GM12878 (cell line): ENCODE measurements around the gene CHST8. TPM values are rescaled to one million over a fixed set of nuclear protein-coding genes. Genes with fewer than 3 reads are reported as not detected.

ENCODE experiments used
- ATAC-seq: fragments of 200-7000 bp; cut with Tn5 transposase; 3 replicates; pipeline ENCODE4 v1.9.1; 2020; ENCODE audit warnings: mild to moderate bottlenecking, moderate library complexity
- BruUV-seq: library from RNA; stranded (reverse); fragments of 400-500 nt; replicated peaks from 2 replicates; lab custom pipeline; 2021; lab: Mats Ljungman, UMichigan
- CTCF ChIA-PET: fragments of 300-600 bp; sonication (Branson Sonifier 250); formaldehyde crosslinking; extraction: SDS; loops from one replicate; lab custom pipeline; 2021; ENCODE audit warnings: inconsistent platforms; lab: Yijun Ruan, JAX
- POLR2A ChIA-PET: fragments of 350-600 bp; formaldehyde crosslinking; extraction: SDS; loops from one replicate; lab custom pipeline; 2021; ENCODE audit warnings: inconsistent platforms; lab: Charles Lee
- RAD21 ChIA-PET: fragments of 300-600 bp; sonication (Branson Sonifier 250); formaldehyde crosslinking; loops from one replicate; lab custom pipeline; 2023; ENCODE audit warnings: antibody characterized with exemption; ENCODE audit not compliant: unreplicated experiment; lab: Charles Lee
- SMC1A ChIA-PET: fragments of 300-600 bp; sonication (Branson Sonifier 250); formaldehyde crosslinking; loops from one replicate; lab custom pipeline; 2023; ENCODE audit not compliant: unreplicated experiment, uncharacterized antibody; lab: Charles Lee
- DNase-seq: peaks from one replicate; pipeline ENCODE4 v3.0.0-alpha.2; 2011; ENCODE audit warnings: low read depth, low spot score
- FAIRE-seq: peaks from 3 replicates; lab custom pipeline; 2011; peaks lifted over from hg19 to GRCh38; lab: Jason Lieb, UNC
- H2AFZ ChIP-seq: 2 replicates; pipeline ENCODE4 v1.6.0; 2011; ENCODE audit warnings: low read depth, low read length, control low read depth; ENCODE audit not compliant: control insufficient read depth
- H3K27ac ChIP-seq: 2 replicates; pipeline ENCODE4 v1.5.1; 2011; ENCODE audit warnings: control low read depth; ENCODE audit not compliant: control insufficient read depth, insufficient read depth
- H3K27me3 ChIP-seq, 2 experiments: replicated peaks in 1 of 2; 2 replicates each; pipeline versions ENCODE4 v1.6.0 to v1.6.1; 2011; ENCODE audit warnings: low read length in 1 of 2; ENCODE audit not compliant: control insufficient read depth in 2 of 2, insufficient read depth in 2 of 2
- H3K36me3 ChIP-seq, 2 experiments: 2 replicates each; pipeline ENCODE4 v1.5.1; 2011; ENCODE audit warnings: low read length in 1 of 2; ENCODE audit not compliant: control insufficient read depth in 2 of 2, insufficient read depth in 2 of 2
- H3K4me1 ChIP-seq: 2 replicates; pipeline ENCODE4 v1.6.1; 2011; ENCODE audit warnings: mild to moderate bottlenecking, low read length, moderate library complexity, mixed read lengths; ENCODE audit not compliant: control insufficient read depth, insufficient read depth
- H3K4me2 ChIP-seq: 2 replicates; pipeline ENCODE4 v1.6.0; 2011; ENCODE audit warnings: control low read depth; ENCODE audit not compliant: control insufficient read depth, insufficient read depth
- H3K4me3 ChIP-seq: fragments of 200-600 bp; sonication (generic); 2 replicates; pipeline ENCODE4 v1.5.1; 2016
- H3K79me2 ChIP-seq: 2 replicates; pipeline ENCODE4 v1.6.0; 2011; ENCODE audit warnings: low read length; ENCODE audit not compliant: control insufficient read depth, insufficient read depth
- H3K9ac ChIP-seq: 2 replicates; pipeline ENCODE4 v1.8.0; 2011; ENCODE audit warnings: low read length, control low read depth, mixed read lengths; ENCODE audit not compliant: control insufficient read depth, insufficient read depth
- H3K9me3 ChIP-seq: replicated peaks from 3 replicates; pipeline ENCODE4 v1.5.1; 2011; ENCODE audit warnings: mild to moderate bottlenecking, low read length; ENCODE audit not compliant: control insufficient read depth, insufficient read depth
- H4K20me1 ChIP-seq: 2 replicates; pipeline ENCODE4 v1.6.0; 2011; ENCODE audit not compliant: control insufficient read depth, insufficient read depth
- CBX3 ChIP-seq: fragments of 200-600 bp; sonication (generic); IDR thresholded peaks from 2 replicates; pipeline ENCODE4 v1.6.1; 2016; ENCODE audit warnings: low read depth, borderline replicate concordance
- CREM ChIP-seq: IDR thresholded peaks from 2 replicates; pipeline ENCODE4 v1.6.1; 2014; ENCODE audit warnings: antibody characterized with exemption, low read depth
- EED ChIP-seq: sonication (generic); IDR thresholded peaks from 2 replicates; pipeline ENCODE4 v1.6.1; 2016; ENCODE audit warnings: antibody characterized with exemption, low read depth
- ETV6 ChIP-seq, 2 experiments: fragments of 450-650 bp in 1 of 2; IDR thresholded peaks in 1 of 2; conservative IDR thresholded peaks in 1 of 2; 2 replicates each; pipeline ENCODE4 v1.6.1; 2014; ENCODE audit warnings: antibody characterized with exemption in 1 of 2, borderline replicate concordance in 1 of 2, low read depth in 1 of 2, mild to moderate bottlenecking in 1 of 2, moderate library complexity in 1 of 2
- HDAC6 ChIP-seq: fragments of 200-600 bp; sonication (generic); IDR thresholded peaks from one replicate; pipeline ENCODE4 v1.8.0; 2017; ENCODE audit warnings: antibody characterized with exemption; ENCODE audit not compliant: unreplicated experiment
- NR2C1 ChIP-seq: fragments of 450-650 bp; IDR thresholded peaks from 2 replicates; pipeline ENCODE4 v1.6.1; 2017; ENCODE audit warnings: antibody characterized with exemption, mild to moderate bottlenecking, moderate library complexity
- RFX5 ChIP-seq: IDR thresholded peaks from 2 replicates; pipeline ENCODE4 v1.6.1; 2011; ENCODE audit warnings: low read depth, low read length, improper control_type of control experiment
- YY1 ChIP-seq: IDR thresholded peaks from 2 replicates; pipeline ENCODE4 v1.6.1; 2011; ENCODE audit warnings: low read depth, mild to moderate bottlenecking, low read length
- WGBS: methylation state at CpG from one replicate; pipeline ENCODE4 v1.1.6; 2016; ENCODE audit warnings: low lambda C conversion rate; ENCODE audit not compliant: insufficient replicate concordance, insufficient coverage; ENCODE audit errors: missing lambda C conversion rate; 5-methylcytosine and 5-hydroxymethylcytosine counted together
- in situ Hi-C: fragments of 300-500 bp; cut with MboI; formaldehyde crosslinking; loops from 9 replicates; pipeline ENCODE4 v1.14.3; 2018; ENCODE audit warnings: mixed read lengths
- intact Hi-C: fragments of 100-400 bp; cut with micrococcal nuclease; formaldehyde crosslinking; loops from one replicate; pipeline ENCODE4 v1.14.2; 2022; ENCODE audit not compliant: unreplicated experiment
- polyA plus RNA-seq, 11 experiments: library from polyadenylated mRNA; depleted of rRNA in 4 of 11; unstranded in 6 of 11; stranded (reverse) in 5 of 11; fragments of >200 nt; fragmentation: Nextera tagmentation in 4 of 11; fragmentation: Illumina TruSeq in 1 of 11; extraction: Ambion mirVana in 4 of 11; extraction: Trizol in 1 of 11; gene quantifications; 1 replicate in 1 of 11; 2 replicates in 10 of 11; pipeline versions ENCODE4 v1.2.1 to v1.2.3, GENCODE V29; 2011 to 2016; ENCODE audit warnings: inconsistent platforms in 2 of 11, missing spikeins in 2 of 11, low read depth in 1 of 11
- total RNA-seq, 4 experiments: library from RNA; depleted of rRNA in 3 of 4; stranded (reverse); fragments of >200 nt in 3 of 4; fragmentation: Illumina TruSeq in 1 of 4; extraction: Trizol in 1 of 4; gene quantifications; 2 replicates each; pipeline versions ENCODE4 v1.2.1 to v1.2.3, GENCODE V29; 2013 to 2021
- TF ChIP-seq, protein P1 (sequence below): fragments of 450-650 bp; formaldehyde crosslinking; IDR thresholded peaks from 2 replicates; pipeline ENCODE4 v1.5.0; 2022; ENCODE audit warnings: mild to moderate bottlenecking, missing genetic modification characterization

Gene CHST8
- total and polyA plus RNA-seq, 10 of the 15 experiments (the other 5 are each of a cell fraction or from before 2014, with no cell fraction given), result 0.06 TPM; not detected in 9

DNA sequence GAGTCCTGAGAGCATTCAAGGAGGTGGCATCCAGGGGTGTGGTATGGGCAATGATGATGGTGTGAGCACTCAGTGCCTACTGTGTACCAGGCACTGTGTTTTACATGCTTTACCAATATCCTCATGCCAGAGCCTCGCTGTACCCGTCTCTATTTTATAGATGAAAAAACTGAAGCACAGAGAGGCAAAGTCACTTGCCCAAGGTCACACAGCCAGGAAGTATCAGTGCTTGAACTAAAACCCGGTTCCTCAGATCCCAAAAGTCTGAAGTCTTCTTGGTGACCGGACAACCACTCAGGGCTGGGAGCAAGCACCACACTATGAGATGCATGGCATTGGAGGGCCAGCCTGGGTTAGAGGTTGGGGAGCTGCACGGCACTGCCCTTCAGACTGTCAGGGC is 84.1 kb downstream of the CHST8 start:
- TF ChIP-seq EED (no peak), CBX3 (no peak), NR2C1 (no peak), HDAC6 (no peak), YY1 (no peak), RFX5 (no peak), ETV6 (conservative IDR thresholded peaks at IDR 0.05 in 1 of 2, IDR thresholded peaks at IDR 0.05 in 1 of 2; ENCODE audit: borderline replicate concordance in 1 of 2, low read depth in 1 of 2) (no peak), CREM (no peak)
- TF ChIP-seq, protein P1, sequence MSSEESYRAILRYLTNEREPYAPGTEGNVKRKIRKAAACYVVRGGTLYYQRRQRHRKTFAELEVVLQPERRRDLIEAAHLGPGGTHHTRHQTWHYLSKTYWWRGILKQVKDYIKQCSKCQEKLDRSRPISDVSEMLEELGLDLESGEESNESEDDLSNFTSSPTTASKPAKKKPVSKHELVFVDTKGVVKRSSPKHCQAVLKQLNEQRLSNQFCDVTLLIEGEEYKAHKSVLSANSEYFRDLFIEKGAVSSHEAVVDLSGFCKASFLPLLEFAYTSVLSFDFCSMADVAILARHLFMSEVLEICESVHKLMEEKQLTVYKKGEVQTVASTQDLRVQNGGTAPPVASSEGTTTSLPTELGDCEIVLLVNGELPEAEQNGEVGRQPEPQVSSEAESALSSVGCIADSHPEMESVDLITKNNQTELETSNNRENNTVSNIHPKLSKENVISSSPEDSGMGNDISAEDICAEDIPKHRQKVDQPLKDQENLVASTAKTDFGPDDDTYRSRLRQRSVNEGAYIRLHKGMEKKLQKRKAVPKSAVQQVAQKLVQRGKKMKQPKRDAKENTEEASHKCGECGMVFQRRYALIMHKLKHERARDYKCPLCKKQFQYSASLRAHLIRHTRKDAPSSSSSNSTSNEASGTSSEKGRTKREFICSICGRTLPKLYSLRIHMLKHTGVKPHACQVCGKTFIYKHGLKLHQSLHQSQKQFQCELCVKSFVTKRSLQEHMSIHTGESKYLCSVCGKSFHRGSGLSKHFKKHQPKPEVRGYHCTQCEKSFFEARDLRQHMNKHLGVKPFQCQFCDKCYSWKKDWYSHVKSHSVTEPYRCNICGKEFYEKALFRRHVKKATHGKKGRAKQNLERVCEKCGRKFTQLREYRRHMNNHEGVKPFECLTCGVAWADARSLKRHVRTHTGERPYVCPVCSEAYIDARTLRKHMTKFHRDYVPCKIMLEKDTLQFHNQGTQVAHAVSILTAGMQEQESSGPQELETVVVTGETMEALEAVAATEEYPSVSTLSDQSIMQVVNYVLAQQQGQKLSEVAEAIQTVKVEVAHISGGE (CRISPR knock-in tag), result no peak
- 33% methylated on average over 5 of the region's 5 CpGs for WGBS
- ChIA-PET POLR2A (no interaction called here), RAD21 (no interaction called here), SMC1A (no interaction called here), CTCF (no interaction called here)
- intact Hi-C loops (no loop called here), in situ Hi-C loops (no loop called here)
- Histone ChIP-seq H3K4me2 (no peak overlapping the region), H3K36me3 (no peaks in the 10 kb centered on the region), H3K9me3 (no peaks in the 10 kb centered on the region), H2AFZ (no peak overlapping the region), H3K4me3 (no peak overlapping the region), H3K27me3 (no peaks in the 10 kb centered on the region; a peak in 1 of 4 replicates), H3K79me2 (no peaks in the 10 kb centered on the region), H3K9ac (no peak overlapping the region), H3K4me1 (no peaks in the 10 kb centered on the region), H4K20me1 (no peaks in the 10 kb centered on the region), H3K27ac (no peak overlapping the region)
- BruUV-seq, result no TSS peak
- FAIRE-seq (no peak), ATAC-seq (no peak), DNase-seq (no peak)
